H1 (cell line): ENCODE data around the gene TP73. TPM values are rescaled to one million over a fixed set of nuclear protein-coding genes. Genes with fewer than 3 reads are reported as not detected.

ENCODE experiments used
- CTCF ChIA-PET: fragments of 300-600 bp; sonication (Branson Sonifier 250); formaldehyde crosslinking; loops from one replicate; lab custom pipeline; 2021; ENCODE audit not compliant: partially characterized antibody; lab: Charles Lee
- POLR2A ChIA-PET: fragments of 300-600 bp; sonication (Branson Sonifier 250); formaldehyde crosslinking; loops from one replicate; lab custom pipeline; 2021; ENCODE audit warnings: inconsistent platforms; ENCODE audit not compliant: partially characterized antibody; lab: Charles Lee
- DNase-seq, 2 experiments: peaks; one replicate each; pipeline versions ENCODE4 v3.0.0 to v3.0.0-alpha.2; 2010 to 2022; ENCODE audit warnings: low spot score in 2 of 2, low read depth in 1 of 2, mixed read lengths in 1 of 2
- FAIRE-seq: peaks from 2 replicates; lab custom pipeline; 2011; peaks lifted over from hg19 to GRCh38; lab: Jason Lieb, UNC
- H2AFZ ChIP-seq: 2 replicates; pipeline ENCODE4 v1.8.1; 2012; ENCODE audit warnings: low read length, inconsistent platforms
- H2AK5ac ChIP-seq: 2 replicates; pipeline ENCODE4 v1.6.1; 2013; ENCODE audit warnings: low read depth, low read length
- H2BK120ac ChIP-seq: replicated peaks from 2 replicates; pipeline ENCODE3; 2013; ENCODE audit warnings: low read depth, low read length, inconsistent platforms
- H2BK12ac ChIP-seq: 2 replicates; pipeline ENCODE4 v1.6.1; 2013; ENCODE audit warnings: low read depth, low read length
- H2BK15ac ChIP-seq: 2 replicates; pipeline ENCODE4 v1.6.1; 2013; ENCODE audit warnings: low read length
- H2BK20ac ChIP-seq: 2 replicates; pipeline ENCODE4 v1.6.1; 2013; ENCODE audit warnings: low read length
- H2BK5ac ChIP-seq: 2 replicates; pipeline ENCODE4 v1.6.1; 2013; ENCODE audit warnings: low read depth, low read length
- H3K14ac ChIP-seq: 2 replicates; pipeline ENCODE4 v1.6.1; 2013; ENCODE audit warnings: inconsistent platforms; ENCODE audit not compliant: insufficient read length
- H3K18ac ChIP-seq: 2 replicates; pipeline ENCODE4 v1.6.1; 2013; ENCODE audit warnings: low read length; ENCODE audit errors: extremely low read depth
- H3K23ac ChIP-seq: 2 replicates; pipeline ENCODE4 v1.6.1; 2013; ENCODE audit warnings: inconsistent platforms; ENCODE audit not compliant: insufficient read length
- H3K23me2 ChIP-seq: 2 replicates; pipeline ENCODE4 v1.6.1; 2013; ENCODE audit warnings: low read depth, low read length
- H3K27ac ChIP-seq: 2 replicates; pipeline ENCODE4 v1.6.1; 2011; ENCODE audit warnings: low read depth, low read length, inconsistent platforms
- H3K27me3 ChIP-seq, 4 experiments: replicated peaks in 1 of 4; 1 replicate in 1 of 4; 2 replicates in 3 of 4; pipeline versions ENCODE4 v1.6.1 to v1.8.1; 2011 to 2013; ENCODE audit warnings: low read length in 3 of 4, mild to moderate bottlenecking in 3 of 4, inconsistent platforms in 2 of 4, mixed read lengths in 2 of 4, moderate library complexity in 1 of 4; ENCODE audit not compliant: control insufficient read depth in 3 of 4, insufficient read depth in 3 of 4; ENCODE audit errors: extremely low read depth in 1 of 4
- H3K36me3 ChIP-seq, 4 experiments: 2 replicates each; pipeline versions ENCODE4 v1.6.1 to v1.8.1; 2011 to 2013; ENCODE audit warnings: mild to moderate bottlenecking in 4 of 4, low read length in 3 of 4, moderate library complexity in 2 of 4, control low read depth in 1 of 4, inconsistent platforms in 1 of 4; ENCODE audit not compliant: insufficient read depth in 4 of 4, control insufficient read depth in 2 of 4
- H3K4ac ChIP-seq: replicated peaks from 2 replicates; pipeline ENCODE3; 2013; ENCODE audit warnings: low read length, low read depth, mixed read lengths, inconsistent platforms; ENCODE audit not compliant: insufficient read length
- H3K4me1 ChIP-seq, 4 experiments: replicated peaks in 1 of 4; 1 replicate in 1 of 4; 2 replicates in 3 of 4; pipeline versions ENCODE4 v1.6.1 to v1.8.1; 2011 to 2013; ENCODE audit warnings: low read length in 3 of 4, inconsistent platforms in 2 of 4, mixed read lengths in 1 of 4; ENCODE audit not compliant: insufficient read depth in 4 of 4, control insufficient read depth in 3 of 4
- H3K4me2 ChIP-seq, 2 experiments: 2 replicates each; pipeline versions ENCODE4 v1.6.1 to v1.8.1; 2011 to 2013; ENCODE audit warnings: low read depth in 2 of 2, low read length in 2 of 2, control low read depth in 1 of 2, inconsistent platforms in 1 of 2, mild to moderate bottlenecking in 1 of 2; ENCODE audit not compliant: insufficient read depth in 1 of 2
- H3K4me3 ChIP-seq, 4 experiments: fragments of 200-600, 300-600 bp in 1 of 4; sonication (generic), shearing (Covaris generic), sonication (Bioruptor Twin) in 1 of 4; 2 replicates each; pipeline versions ENCODE4 v1.5.1 to v1.8.1; 2011 to 2016; ENCODE audit warnings: low read length in 4 of 4, low read depth in 3 of 4, control low read depth in 2 of 4, inconsistent platforms in 2 of 4, mild to moderate bottlenecking in 2 of 4, mixed read lengths in 1 of 4, moderate library complexity in 1 of 4; ENCODE audit not compliant: insufficient read depth in 2 of 4; ENCODE audit errors: extremely low read depth in 1 of 4
- H3K56ac ChIP-seq: replicated peaks from 2 replicates; pipeline ENCODE3; 2013; ENCODE audit warnings: low read depth, mild to moderate bottlenecking, mixed read lengths, low read length, inconsistent platforms; ENCODE audit not compliant: insufficient read length
- H3K79me1 ChIP-seq: 2 replicates; pipeline ENCODE4 v1.6.1; 2013; ENCODE audit warnings: low read depth, low read length, control low read depth
- H3K79me2 ChIP-seq, 2 experiments: 2 replicates each; pipeline versions ENCODE4 v1.6.1 to v1.8.1; 2012 to 2013; ENCODE audit warnings: low read length in 2 of 2, mild to moderate bottlenecking in 2 of 2, inconsistent platforms in 1 of 2; ENCODE audit not compliant: insufficient read depth in 2 of 2, control insufficient read depth in 1 of 2
- H3K9ac ChIP-seq, 4 experiments: replicated peaks in 1 of 4; 1 replicate in 1 of 4; 2 replicates in 3 of 4; pipeline versions ENCODE4 v1.6.1 to v1.8.1; 2011 to 2013; ENCODE audit warnings: low read depth in 3 of 4, low read length in 3 of 4, control low read depth in 2 of 4, mild to moderate bottlenecking in 2 of 4, moderate library complexity in 2 of 4, inconsistent platforms in 1 of 4; ENCODE audit errors: extremely low read depth in 1 of 4
- H3K9me3 ChIP-seq, 2 experiments: 2 replicates each; pipeline versions ENCODE4 v1.6.1 to v1.8.1; 2012 to 2013; ENCODE audit warnings: mild to moderate bottlenecking in 2 of 2, moderate library complexity in 2 of 2, control low read depth in 1 of 2, inconsistent platforms in 1 of 2, low read depth in 1 of 2, low read length in 1 of 2, mixed read lengths in 1 of 2; ENCODE audit not compliant: insufficient read depth in 2 of 2
- H4K20me1 ChIP-seq, 2 experiments: replicated peaks in 1 of 2; 2 replicates each; pipeline versions ENCODE3 to v1.8.1; 2011 to 2013; ENCODE audit warnings: inconsistent platforms in 2 of 2, low read length in 2 of 2, mild to moderate bottlenecking in 1 of 2; ENCODE audit not compliant: insufficient read depth in 2 of 2, control insufficient read depth in 1 of 2
- H4K5ac ChIP-seq: 2 replicates; pipeline ENCODE4 v1.6.1; 2013; ENCODE audit warnings: low read length, low read depth, mixed read lengths, inconsistent platforms; ENCODE audit not compliant: insufficient read length
- H4K8ac ChIP-seq: 2 replicates; pipeline ENCODE4 v1.8.0; 2013; ENCODE audit warnings: mild to moderate bottlenecking, moderate library complexity, low read length, inconsistent platforms; ENCODE audit not compliant: insufficient read depth; ENCODE audit errors: extremely low read depth
- H4K91ac ChIP-seq: replicated peaks from 2 replicates; pipeline ENCODE3; 2013; ENCODE audit warnings: low read length, mixed read lengths, inconsistent platforms; ENCODE audit not compliant: insufficient read length
- CBX5 ChIP-seq: fragments of 300-800, 300-1000 bp; sonication (generic); IDR thresholded peaks from 2 replicates; pipeline ENCODE4 v1.7.1; 2016; ENCODE audit warnings: antibody characterized with exemption, low read length, low read depth
- CTBP2 ChIP-seq: IDR thresholded peaks from 2 replicates; pipeline ENCODE4 v1.7.0; 2011; ENCODE audit warnings: borderline replicate concordance, mild to moderate bottlenecking, moderate library complexity, mixed read lengths, low read length; ENCODE audit not compliant: insufficient read depth, insufficient read length
- FOSL1 ChIP-seq: IDR thresholded peaks from 2 replicates; pipeline ENCODE4 v1.6.1; 2011; ENCODE audit warnings: mild to moderate bottlenecking, low read depth, low read length, moderate library complexity; ENCODE audit not compliant: insufficient read depth
- JUND ChIP-seq: IDR thresholded peaks from 2 replicates; pipeline ENCODE4 v1.6.1; 2011; ENCODE audit warnings: mild to moderate bottlenecking, improper control_type of control experiment, low read length
- POLR2A ChIP-seq, 2 experiments: IDR thresholded peaks; 1 replicate in 1 of 2; 2 replicates in 1 of 2; pipeline ENCODE4 v1.6.1; 2011; ENCODE audit warnings: low read depth in 2 of 2, low read length in 2 of 2, mild to moderate bottlenecking in 2 of 2; ENCODE audit errors: control extremely low read depth in 1 of 2
- RAD21 ChIP-seq, 2 experiments: IDR thresholded peaks in 1 of 2; conservative IDR thresholded peaks in 1 of 2; 2 replicates each; pipeline ENCODE4 v1.6.1; 2011; ENCODE audit warnings: low read depth in 2 of 2, low read length in 2 of 2, improper control_type of control experiment in 1 of 2, inconsistent platforms in 1 of 2, mild to moderate bottlenecking in 1 of 2, moderate library complexity in 1 of 2
- RBBP5 ChIP-seq: IDR thresholded peaks from 2 replicates; pipeline ENCODE4 v1.7.1; 2012; ENCODE audit warnings: low read depth, mild to moderate bottlenecking, inconsistent platforms, low read length, moderate library complexity, borderline replicate concordance
- RXRA ChIP-seq: IDR thresholded peaks from 2 replicates; pipeline ENCODE4 v1.6.1; 2011; ENCODE audit warnings: low read depth, mild to moderate bottlenecking, low read length, moderate library complexity; ENCODE audit not compliant: insufficient read depth
- SAP30 ChIP-seq: fragments of 300-600 bp; sonication (generic); IDR thresholded peaks from 2 replicates; pipeline ENCODE4 v1.7.1; 2012; ENCODE audit warnings: low read length, moderate library complexity, mild to moderate bottlenecking, inconsistent platforms; ENCODE audit not compliant: insufficient read depth, insufficient replicate concordance
- TAF7 ChIP-seq: optimal IDR thresholded peaks from 2 replicates; pipeline ENCODE3; 2011; ENCODE audit warnings: low read depth, mild to moderate bottlenecking, inconsistent platforms, low read length, moderate library complexity, borderline replicate concordance
- TEAD4 ChIP-seq: IDR thresholded peaks from 2 replicates; pipeline ENCODE4 v1.6.1; 2012; ENCODE audit warnings: low read depth, low read length, inconsistent platforms, mixed read lengths
- ZNF274 ChIP-seq: IDR thresholded peaks from 2 replicates; pipeline ENCODE4 v1.7.0; 2012; ENCODE audit warnings: low read length, borderline replicate concordance; ENCODE audit errors: extremely low read depth
- WGBS, 2 experiments: shearing (Covaris generic) in 1 of 2; methylation state at CpG; one replicate each; pipeline versions ENCODE4 v1.1.6 to v1.1.7; 2013 to 2015; ENCODE audit warnings: low lambda C conversion rate in 2 of 2, mixed read lengths in 2 of 2, inconsistent platforms in 1 of 2, low coverage in 1 of 2, missing lambda C conversion rate in 1 of 2; ENCODE audit not compliant: insufficient replicate concordance in 2 of 2, insufficient coverage in 1 of 2, insufficient read length in 1 of 2; ENCODE audit errors: extremely low coverage in 1 of 2, missing lambda C conversion rate in 1 of 2; 5-methylcytosine and 5-hydroxymethylcytosine counted together
- polyA plus RNA-seq, 7 experiments: library from polyadenylated mRNA; depleted of rRNA in 3 of 7; stranded (reverse) in 5 of 7; unstranded in 2 of 7; fragments of >200 nt in 5 of 7; fragments of 200-250 nt in 2 of 7; gene quantifications; 1 replicate in 5 of 7; 2 replicates in 1 of 7; 4 replicates in 1 of 7; pipeline versions ENCODE4 v1.2.1 to v1.2.3, GENCODE V29; 2011 to 2013; ENCODE audit warnings: missing spikeins in 2 of 7, mixed read lengths in 2 of 7
- total RNA-seq: library from RNA; stranded (reverse); fragmentation: NEBNext Ultra II Directional; extraction: Animal tissue kit (Norgen Biotek cat#: 25700); gene quantifications from 2 replicates; pipeline ENCODE4 v1.2.1, GENCODE V29; 2021

TP73 gene
- total and polyA plus RNA-seq, 2 of the 8 experiments (the other 6 are each of a cell fraction or from before 2014, with no cell fraction given) = 2.6 to 3.1 TPM

GRCh38 chr1:3718764-3719163, 66.4 kb downstream of the TP73 start:
- Histone ChIP-seq H3K27ac (no peak overlapping the region), H3K9ac (no peak overlapping the region), H2AFZ (no peak overlapping the region), H3K36me3 (no peaks in the 10 kb centered on the region), H3K79me1 (no peaks in the 10 kb centered on the region), H4K91ac (no peak overlapping the region), H2AK5ac (no peak overlapping the region), H3K14ac (no peak overlapping the region), H3K4me1 (peaks cover 0 to 18% (median 8%) of the 10 kb centered on the region in 4 experiments; a peak in 5 of 7 replicates), H3K23ac (no peak overlapping the region), H3K4me2 (no peak overlapping the region; a peak in 1 of 4 replicates), H3K79me2 (no peaks in the 10 kb centered on the region), H3K18ac (no peak overlapping the region), H4K8ac (no peak overlapping the region), H2BK15ac (peak overlapping the region; percentile 65; the same call in 1 of the 2 replicates), H4K20me1 (peaks cover 0 to 1% of the 10 kb centered on the region in 2 experiments), H3K23me2 (no peaks in the 10 kb centered on the region; the same call in 1 of the 2 replicates), H3K27me3 (peaks cover 0 to 4% (median 0%) of the 10 kb centered on the region in 4 experiments; a peak in 3 of 7 replicates), H2BK120ac (no peak overlapping the region), H3K4ac (no peak overlapping the region), H2BK12ac (no peak overlapping the region), H3K9me3 (no peaks in the 10 kb centered on the region), H4K5ac (no peak overlapping the region), H3K56ac (no peak overlapping the region), H2BK5ac (no peak overlapping the region), H3K4me3 (no peak overlapping the region), H2BK20ac (no peak overlapping the region)
- FAIRE-seq (no peak), DNase-seq (no peak)
- ChIA-PET CTCF (interaction anchor here (1.4 to 7.7 kb wide), 4 partner anchors 9 to 23 kb away, joined by 4 to 42 read pairs (median 9); no protein-coding TSS in a partner anchor), POLR2A (interaction anchor here (1.2 to 1.6 kb wide), 3 partner anchors 13 to 23 kb away, joined by 5 to 7 read pairs (median 6); no protein-coding TSS in a partner anchor)
- 88% methylated on average over 13 of the region's 14 CpGs; no CpG with 5 or more reads in 1 of the 2 experiments for WGBS, 2 experiments
- TF ChIP-seq SAP30 (no peak), POLR2A (IDR thresholded peaks at IDR 0.05; ENCODE audit: control extremely low read depth in 1 of 2, low read depth in 2 of 2, low read length in 2 of 2) (no peak), JUND (no peak), RXRA (no peak), CTBP2 (no peak), ZNF274 (no peak), TEAD4 (no peak), RBBP5 (no peak), TAF7 (no peak), CBX5 (no peak), FOSL1 (no peak), RAD21 (IDR thresholded peaks at IDR 0.05 in 1 of 2, conservative IDR thresholded peaks at IDR 0.05 in 1 of 2; ENCODE audit: low read depth in 2 of 2, low read length in 2 of 2) (no peak)
